Heart right ventricle (tissue), 16 donors: ENCODE data around the gene GNLY. TPM values are rescaled to one million over a fixed set of nuclear protein-coding genes. Genes with fewer than 3 reads are reported as not detected.
"Not testable (repeated sequence)": the region's sequence is repeated elsewhere in the genome, so short reads cannot be mapped to it uniquely, and the experiment has no call there.

Source experiments
- ATAC-seq, 8 donors: fragments of 200-7000 bp; cut with Tn5 transposase; one replicate each; pipeline ENCODE4 v1.9.1; 2020; ENCODE audit warnings: mild to moderate bottlenecking in 8 of 8, moderate library complexity in 8 of 8, moderate number of reproducible peaks in 1 of 8
- DNase-seq, 2 donors: peaks; one replicate each; pipeline ENCODE4 v3.0.0-alpha.2; 2020
- H3K27ac ChIP-seq, 10 donors: fragments of 200-600 bp; sonication (generic) in 2 of 10; one replicate each; pipeline versions ENCODE4 v1.5.0 to v1.8.0; 2020 to 2022; ENCODE audit warnings: mild to moderate bottlenecking in 3 of 10
- H3K27me3 ChIP-seq, 7 donors: fragments of 200-600 bp; one replicate each; pipeline ENCODE4 v1.8.0; 2021 to 2022; ENCODE audit warnings: mild to moderate bottlenecking in 2 of 7
- H3K36me3 ChIP-seq, 9 donors: fragments of 200-600 bp; sonication (generic) in 1 of 9; one replicate each; pipeline versions ENCODE4 v1.5.0 to v1.8.0; 2020 to 2022; ENCODE audit warnings: mild to moderate bottlenecking in 2 of 9
- H3K4me1 ChIP-seq, 9 donors: fragments of 200-600 bp; sonication (generic) in 1 of 9; one replicate each; pipeline versions ENCODE4 v1.5.0 to v1.8.0; 2020 to 2022; ENCODE audit warnings: mild to moderate bottlenecking in 4 of 9
- H3K4me3 ChIP-seq, 10 donors: fragments of 200-600 bp; sonication (generic) in 2 of 10; one replicate each; pipeline versions ENCODE4 v1.5.0 to v1.8.0; 2020 to 2022; ENCODE audit warnings: mild to moderate bottlenecking in 7 of 10, moderate library complexity in 2 of 10
- H3K9me3 ChIP-seq, 11 donors: fragments of 200-600 bp in 10 of 11; sonication (generic) in 2 of 11; one replicate each; pipeline versions ENCODE4 v1.5.0 to v1.8.0; 2013 to 2022; ENCODE audit warnings: mild to moderate bottlenecking in 2 of 11, control low read depth in 1 of 11, moderate library complexity in 1 of 11
- WGBS, 2 donors: extraction: QIAGEN DNeasy Blood & Tissue Kit; methylation state at CpG; one replicate each; pipeline ENCODE4 v1.1.7; 2013; ENCODE audit warnings: inconsistent platforms in 1 of 2; 5-methylcytosine and 5-hydroxymethylcytosine counted together
- intact Hi-C, 10 donors: fragments of 100-400 bp; cut with DNase I; formaldehyde crosslinking; loops; one replicate each; pipeline versions ENCODE4 v1.11.1 to v1.14.2; 2022
- polyA plus RNA-seq, 2 donors: library from polyadenylated mRNA; stranded (reverse); fragments of 200-250 nt; gene quantifications; one replicate each; pipeline ENCODE4 v1.2.3, GENCODE V29; 2013
- total RNA-seq, 10 donors: library from RNA; stranded (reverse); fragmentation: NEBNext Ultra II Directional in 3 of 10; extraction: Animal tissue kit (Norgen Biotek cat#: 25700) in 3 of 10; gene quantifications; one replicate each; pipeline versions ENCODE4 v1.2.1 to v1.2.4, GENCODE V29; 2021 to 2023
- TF ChIP-seq, protein P1 (sequence below), 9 donors: fragments of 200-600 bp; sonication (generic) in 2 of 9; IDR thresholded peaks; one replicate each; pipeline versions ENCODE4 v1.5.0 to v1.8.0; 2021 to 2022; ENCODE audit warnings: antibody characterized with exemption in 9 of 9, mild to moderate bottlenecking in 5 of 9, moderate library complexity in 1 of 9
- donor health status: Arrhythmogenic right ventricular cardiomyopathy.
- donor health status: ischemic (EF 13 %, LVEDD 7.1; RV severe dilation, severe dysfunction).
- donor health status: healthy with polysubstance abuse.
- donor health status: DM: no; HTN: yes; CAD: no.
- donor health status: DM: no; HTN: no; CAD: no.
- donor health status: ischemic (EF 25% LVEDD 6.9; RV normal size, moderate dysfunction).
- donor health status: ischemic (EF 25% LVEDD 5.7; RV mildly dilated, moderate dysfunction).
- donor health status: healthy.
- donor health status: DM: yes; HTN: yes; CAD: no.
- donor health status: Ischemic cardiomyopathy.
- donor health status: ischemic (EF 35%, LVEDD 5.7; RV mildly dilated, moderate dysfunction).
- donor health status: nonischemic (EF 11% LVEDD 7.7; RV severe dilation, severe dysfunction).
- donor health status: DM: yes; HTN: yes; CAD: no.
- donor health status: PGD.
- donor health status: ischemic (EF 29% LVEDD 5.4; RV normal size, mild dysfunction).
- donor health status: nonischemic (EF 23%, LVEDD 6.1; RV moderate dilation, normal function).

GNLY gene
- total and polyA plus RNA-seq, 12 donors = 0.17 to 43.2 (median 1.2) TPM

GRCh38 chr2:85713836-85714235 lies 19.7 kb downstream of the GNLY start:
- Histone ChIP-seq H3K36me3 (no peaks in the 10 kb centered on the region), H3K9me3 (no peaks in the 10 kb centered on the region), H3K4me3 (no peak overlapping the region), H3K27ac (peak overlapping the region; percentile 60 to 96 (median 86)), H3K27me3 (no peaks in the 10 kb centered on the region), H3K4me1 (peaks cover 9 to 73% (median 55%) of the 10 kb centered on the region in 9 donors)
- ATAC-seq (no peak), DNase-seq (no peak)
- intact Hi-C loops = loop anchor here in 2 of 10 donors (5.0 to 10.0 kb wide), 2 partner anchors 37 to 361 kb away; no protein-coding TSS in a partner anchor
- WGBS, 2 donors = 78 to 81% methylated on average over 5 of the region's 5 CpGs
- TF ChIP-seq, protein P1, sequence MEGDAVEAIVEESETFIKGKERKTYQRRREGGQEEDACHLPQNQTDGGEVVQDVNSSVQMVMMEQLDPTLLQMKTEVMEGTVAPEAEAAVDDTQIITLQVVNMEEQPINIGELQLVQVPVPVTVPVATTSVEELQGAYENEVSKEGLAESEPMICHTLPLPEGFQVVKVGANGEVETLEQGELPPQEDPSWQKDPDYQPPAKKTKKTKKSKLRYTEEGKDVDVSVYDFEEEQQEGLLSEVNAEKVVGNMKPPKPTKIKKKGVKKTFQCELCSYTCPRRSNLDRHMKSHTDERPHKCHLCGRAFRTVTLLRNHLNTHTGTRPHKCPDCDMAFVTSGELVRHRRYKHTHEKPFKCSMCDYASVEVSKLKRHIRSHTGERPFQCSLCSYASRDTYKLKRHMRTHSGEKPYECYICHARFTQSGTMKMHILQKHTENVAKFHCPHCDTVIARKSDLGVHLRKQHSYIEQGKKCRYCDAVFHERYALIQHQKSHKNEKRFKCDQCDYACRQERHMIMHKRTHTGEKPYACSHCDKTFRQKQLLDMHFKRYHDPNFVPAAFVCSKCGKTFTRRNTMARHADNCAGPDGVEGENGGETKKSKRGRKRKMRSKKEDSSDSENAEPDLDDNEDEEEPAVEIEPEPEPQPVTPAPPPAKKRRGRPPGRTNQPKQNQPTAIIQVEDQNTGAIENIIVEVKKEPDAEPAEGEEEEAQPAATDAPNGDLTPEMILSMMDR (IDR thresholded peaks at IDR 0.05) = no peak

DNA sequence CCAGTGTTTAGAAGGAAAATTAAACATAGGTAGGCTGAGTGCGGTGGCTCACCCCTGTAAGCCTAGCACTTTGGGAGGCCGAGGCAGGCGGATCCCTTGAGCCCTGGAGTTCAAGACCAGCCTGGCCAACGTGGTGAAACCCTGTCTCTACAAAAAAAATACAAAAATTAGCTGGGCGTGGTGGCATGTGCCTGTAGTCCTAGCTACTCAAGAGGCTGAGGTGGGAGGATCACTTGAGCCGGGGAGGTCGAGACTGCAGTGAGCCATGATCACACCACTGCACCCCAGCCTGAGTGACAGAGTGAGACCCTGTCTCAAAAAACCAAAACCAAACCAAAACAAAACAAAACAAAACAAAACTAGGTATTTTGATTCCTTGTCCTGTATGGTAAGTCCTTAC lies 20.3 kb downstream of the GNLY start:
- not testable (repeated sequence) for H3K27me3 ChIP-seq, H3K4me3 ChIP-seq, H3K36me3 ChIP-seq, ATAC-seq, DNase-seq, H3K9me3 ChIP-seq
- Histone ChIP-seq H3K4me1 (peaks cover 9 to 68% (median 49%) of the 10 kb centered on the region in 9 donors), H3K27ac (peak overlapping the region; percentile 60 to 96 (median 86))
- intact Hi-C loops = loop anchor here in 2 of 10 donors (5.0 to 10.0 kb wide), 2 partner anchors 37 to 360 kb away; no protein-coding TSS in a partner anchor
- WGBS, 2 donors = 95% methylated on average over 7 of the region's 7 CpGs

GRCh38 chr2:85714841-85715240 lies 20.7 kb downstream of the GNLY start:
- H3K27ac ChIP-seq = peak overlapping the region in 5 of 10 donors; percentile 84 to 96 (median 90)

GRCh38 chr2:85716346-85716914 lies 22.3 kb downstream of the GNLY start:
- peaks cover 0 to 4% (median 0%) of the 10 kb centered on the region in 11 donors for H3K9me3 ChIP-seq
- WGBS, 2 donors = 75% methylated on average over 13 of the region's 13 CpGs
- ATAC-seq (no peak), DNase-seq (no peak)
- peaks cover 3 to 57% (median 38%) of the 10 kb centered on the region in 9 donors for H3K4me1 ChIP-seq
- no peaks in the 10 kb centered on the region for H3K27me3 ChIP-seq
- TF ChIP-seq, protein P1 (IDR thresholded peaks at IDR 0.05) = no peak
- no peaks in the 10 kb centered on the region for H3K36me3 ChIP-seq
- intact Hi-C loops = loop anchor here in 1 of 10 donors (10.0 kb wide), 1 partner anchor 358 kb away; no protein-coding TSS in a partner anchor
- no peak overlapping the region for H3K4me3 ChIP-seq
- H3K27ac ChIP-seq = no peak overlapping the region

More at GRCh38 chr2:85714841-85715240, 20.7 kb downstream of the GNLY start:
- ATAC-seq (no peak), DNase-seq (no peak)
- WGBS, 2 donors = 85 to 92% methylated on average over 8 of the region's 8 CpGs
- H3K9me3 ChIP-seq = no peaks in the 10 kb centered on the region
- H3K27me3 ChIP-seq = no peaks in the 10 kb centered on the region
- intact Hi-C loops = loop anchor here in 2 of 10 donors (5.0 to 10.0 kb wide), 2 partner anchors 38 to 360 kb away; no protein-coding TSS in a partner anchor
- H3K4me3 ChIP-seq = no peak overlapping the region
- TF ChIP-seq, protein P1 (IDR thresholded peaks at IDR 0.05) = no peak
- H3K4me1 ChIP-seq = peaks cover 7 to 68% (median 44%) of the 10 kb centered on the region in 9 donors
- H3K36me3 ChIP-seq = no peaks in the 10 kb centered on the region
